Measurements from ENCODE around the gene SETBP1. TPM values are rescaled to one million over a fixed set of nuclear protein-coding genes. Genes with fewer than 3 reads are reported as not detected.

SETBP1 gene
- polyA plus RNA-seq, 1 experiment = 2.9 TPM

- H3K4me3 ChIP-seq (ENCODE audit: low read depth, low read length) = no peak overlapping the region
- no peak for DNase-seq (ENCODE audit: low read depth)
- no peaks in the 10 kb centered on the region; the same call in 1 of the 2 replicates for H3K36me3 ChIP-seq (ENCODE audit: control insufficient read depth, insufficient read depth, low read length)
- ChIA-PET CTCF (interaction anchor here (0.6 to 0.7 kb wide), 3 partner anchors 13 to 195 kb away, joined by 3 to 4 read pairs (median 3); no protein-coding TSS in a partner anchor), POLR2A (interaction anchor here (0.7 kb wide), 1 partner anchor 9 kb away, joined by 4 read pairs; no protein-coding TSS in a partner anchor)
- TF ChIP-seq CTCF (IDR thresholded peaks at IDR 0.05; ENCODE audit: insufficient read depth, low read depth, low read length) = no peak
- no peaks in the 10 kb centered on the region for H3K27me3 ChIP-seq (ENCODE audit: control insufficient read depth, insufficient read depth, low read length)
These were observed 20.0 kb downstream of the SETBP1 start for GRCh38 chr18:44700652-44701051.

- no peak for TF ChIP-seq CTCF (IDR thresholded peaks at IDR 0.05; ENCODE audit: insufficient read depth, low read depth, low read length)
- ChIA-PET CTCF (interaction anchor here (0.7 kb wide), 1 partner anchor 13 kb away, joined by 4 read pairs; no protein-coding TSS in a partner anchor), POLR2A (no interaction called here)
- Histone ChIP-seq H3K36me3 (ENCODE audit: control insufficient read depth, insufficient read depth, low read length) (no peaks in the 10 kb centered on the region; the same call in 1 of the 2 replicates), H3K27me3 (ENCODE audit: control insufficient read depth, insufficient read depth, low read length) (no peaks in the 10 kb centered on the region), H3K4me3 (ENCODE audit: low read depth, low read length) (no peak overlapping the region)
- DNase-seq (ENCODE audit: low read depth) = no peak
These were observed 20.5 kb downstream of the SETBP1 start for GRCh38 chr18:44701227-44701626.

GRCh38 chr18:44702594-44702993 is 21.9 kb downstream of the SETBP1 start:
- Histone ChIP-seq H3K36me3 (ENCODE audit: control insufficient read depth, insufficient read depth, low read length) (no peaks in the 10 kb centered on the region; the same call in 1 of the 2 replicates), H3K4me3 (ENCODE audit: low read depth, low read length) (no peak overlapping the region), H3K27me3 (ENCODE audit: control insufficient read depth, insufficient read depth, low read length) (no peaks in the 10 kb centered on the region)
- no peak for TF ChIP-seq CTCF (IDR thresholded peaks at IDR 0.05; ENCODE audit: insufficient read depth, low read depth, low read length)
- ChIA-PET CTCF (interaction anchor here (0.7 kb wide), 1 partner anchor 11 kb away, joined by 4 read pairs; no protein-coding TSS in a partner anchor), POLR2A (no interaction called here)
- no peak for DNase-seq (ENCODE audit: low read depth)

GRCh38 chr18:44704135-44704789 is 23.6 kb downstream of the SETBP1 start:
- Histone ChIP-seq H3K27me3 (ENCODE audit: control insufficient read depth, insufficient read depth, low read length) (no peaks in the 10 kb centered on the region), H3K36me3 (ENCODE audit: control insufficient read depth, insufficient read depth, low read length) (no peaks in the 10 kb centered on the region; the same call in 1 of the 2 replicates), H3K4me3 (ENCODE audit: low read depth, low read length) (no peak overlapping the region)
- CTCF ChIA-PET = interaction anchor here (0.5 to 0.6 kb wide), 2 partner anchors 494 to 762 kb away, joined by 3 read pairs; no protein-coding TSS in a partner anchor
- DNase-seq (ENCODE audit: low read depth) = no peak
- POLR2A ChIA-PET = no interaction called here
- no peak for TF ChIP-seq CTCF (IDR thresholded peaks at IDR 0.05; ENCODE audit: insufficient read depth, low read depth, low read length)

- no peak overlapping the region for H3K4me3 ChIP-seq (ENCODE audit: low read depth, low read length)
- no peak for TF ChIP-seq CTCF (IDR thresholded peaks at IDR 0.05; ENCODE audit: insufficient read depth, low read depth, low read length)
- POLR2A ChIA-PET = no interaction called here
- CTCF ChIA-PET = no interaction called here
- H3K36me3 ChIP-seq (ENCODE audit: control insufficient read depth, insufficient read depth, low read length) = no peaks in the 10 kb centered on the region; the same call in 1 of the 2 replicates
- no peak for DNase-seq (ENCODE audit: low read depth)
- H3K27me3 ChIP-seq (ENCODE audit: control insufficient read depth, insufficient read depth, low read length) = no peaks in the 10 kb centered on the region
These were observed 24.5 kb downstream of the SETBP1 start for GRCh38 chr18:44705075-44705675.

All from BJ (cell line).